Fibroblast of lung (primary cell): ENCODE measurements around the gene ALDOB. TPM values are rescaled to one million over a fixed set of nuclear protein-coding genes. Genes with fewer than 3 reads are reported as not detected.

Experiments used
- DNase-seq, 2 donors: peaks; one replicate each; pipeline versions ENCODE4 v3.0.0 to v3.0.0-alpha.2; 2010; ENCODE audit warnings: low read depth in 2 of 2
- H2AFZ ChIP-seq: 2 replicates; pipeline ENCODE4 v1.5.1; 2012; ENCODE audit warnings: low read length, control low read depth, inconsistent platforms
- H3K27ac ChIP-seq: 2 replicates; pipeline ENCODE4 v1.5.1; 2011; ENCODE audit warnings: low read length, control low read depth; ENCODE audit not compliant: insufficient read depth
- H3K27me3 ChIP-seq: 2 replicates; pipeline ENCODE4 v1.5.1; 2011; ENCODE audit warnings: mild to moderate bottlenecking, low read length; ENCODE audit not compliant: control insufficient read depth, insufficient read depth
- H3K36me3 ChIP-seq: 2 replicates; pipeline ENCODE4 v1.5.1; 2011; ENCODE audit warnings: low read length; ENCODE audit not compliant: control insufficient read depth, insufficient read depth
- H3K4me1 ChIP-seq: 2 replicates; pipeline ENCODE4 v1.5.1; 2011; ENCODE audit warnings: low read length; ENCODE audit not compliant: control insufficient read depth, insufficient read depth; ENCODE audit errors: extremely low read depth
- H3K4me2 ChIP-seq: 2 replicates; pipeline ENCODE4 v1.5.1; 2011; ENCODE audit warnings: low read length, control low read depth; ENCODE audit not compliant: insufficient read depth; ENCODE audit errors: extremely low read depth
- H3K4me3 ChIP-seq, 4 experiments: fragments of 200-600 bp in 1 of 4; sonication (generic) in 1 of 4; replicated peaks in 1 of 4; 2 replicates each; pipeline ENCODE4 v1.5.1; 2011 to 2016; ENCODE audit warnings: low read length in 4 of 4, low read depth in 3 of 4, mild to moderate bottlenecking in 3 of 4, control low read depth in 2 of 4, inconsistent platforms in 1 of 4, mixed read lengths in 1 of 4; ENCODE audit not compliant: insufficient read depth in 1 of 4; ENCODE audit errors: control extremely low read depth in 1 of 4
- H3K79me2 ChIP-seq: 2 replicates; pipeline ENCODE4 v1.5.1; 2012; ENCODE audit warnings: mild to moderate bottlenecking, low read length, inconsistent platforms; ENCODE audit not compliant: control insufficient read depth, insufficient read depth
- H3K9ac ChIP-seq: 2 replicates; pipeline ENCODE4 v1.5.1; 2011; ENCODE audit warnings: mild to moderate bottlenecking, low read length, control low read depth; ENCODE audit not compliant: insufficient read depth
- H3K9me3 ChIP-seq: 2 replicates; pipeline ENCODE4 v1.5.1; 2012; ENCODE audit warnings: low read depth, low read length; ENCODE audit not compliant: control insufficient read depth, insufficient read depth
- H4K20me1 ChIP-seq: 2 replicates; pipeline ENCODE4 v1.5.1; 2011; ENCODE audit warnings: low read length; ENCODE audit not compliant: control insufficient read depth, insufficient read depth; ENCODE audit errors: extremely low read depth
- EZH2 ChIP-seq: IDR thresholded peaks from 2 replicates; pipeline ENCODE4 v1.5.1; 2012; ENCODE audit warnings: low read length, control low read depth, mild to moderate bottlenecking; ENCODE audit errors: missing control alignments
- polyA plus RNA-seq, 2 donors: library from polyadenylated mRNA; depleted of rRNA in 1 of 2; stranded (reverse) in 1 of 2; unstranded in 1 of 2; fragments of >200 nt; gene quantifications; 2 replicates each; pipeline ENCODE4 v1.2.1, GENCODE V29; 2011 to 2012; ENCODE audit warnings: missing spikeins in 1 of 2
- total RNA-seq: library from RNA; depleted of rRNA; stranded (reverse); fragments of >200 nt; gene quantifications from 2 replicates; pipeline ENCODE4 v1.2.1, GENCODE V29; 2014
- TF ChIP-seq, protein P1 (sequence below), 2 donors: IDR thresholded peaks in 1 of 2; conservative IDR thresholded peaks in 1 of 2; 1 replicate in 1 of 2; 2 replicates in 1 of 2; pipeline ENCODE4 v1.5.1; 2011 to 2012; ENCODE audit warnings: low read length in 2 of 2, control low read depth in 1 of 2, inconsistent platforms in 1 of 2, low read depth in 1 of 2, mild to moderate bottlenecking in 1 of 2

ALDOB gene
- total and polyA plus RNA-seq, 2 donors (not counting 1 experiment from before 2014, with no cell fraction given), result not detected

DNA sequence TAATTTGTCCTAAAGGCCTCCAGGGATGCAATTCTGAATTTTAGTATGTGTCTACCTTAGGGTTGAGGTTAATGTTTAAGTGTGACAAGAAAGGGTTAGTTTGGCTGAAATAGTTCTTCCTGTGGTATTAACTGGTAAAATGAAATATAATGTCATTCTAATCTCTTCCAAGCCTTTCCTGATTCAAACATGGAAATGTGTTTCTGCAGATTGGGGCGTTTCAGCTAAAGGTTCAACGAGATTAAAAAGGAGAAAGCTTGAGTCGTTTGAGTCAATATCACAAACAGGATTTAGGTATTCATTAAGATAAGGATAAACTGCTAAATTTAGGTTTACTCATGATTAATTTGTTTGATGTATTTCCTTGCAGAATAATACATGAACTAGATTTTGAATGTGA is 34.4 kb upstream of the ALDOB start:
- Histone ChIP-seq H4K20me1 (no peaks in the 10 kb centered on the region), H3K4me1 (peaks cover 2% of the 10 kb centered on the region), H3K4me2 (no peak overlapping the region), H3K9ac (no peak overlapping the region), H3K27ac (no peak overlapping the region), H2AFZ (no peak overlapping the region), H3K9me3 (no peaks in the 10 kb centered on the region), H3K4me3 (no peak overlapping the region), H3K79me2 (no peaks in the 10 kb centered on the region), H3K27me3 (no peaks in the 10 kb centered on the region), H3K36me3 (no peaks in the 10 kb centered on the region)
- no peak for TF ChIP-seq EZH2
- TF ChIP-seq, protein P1, sequence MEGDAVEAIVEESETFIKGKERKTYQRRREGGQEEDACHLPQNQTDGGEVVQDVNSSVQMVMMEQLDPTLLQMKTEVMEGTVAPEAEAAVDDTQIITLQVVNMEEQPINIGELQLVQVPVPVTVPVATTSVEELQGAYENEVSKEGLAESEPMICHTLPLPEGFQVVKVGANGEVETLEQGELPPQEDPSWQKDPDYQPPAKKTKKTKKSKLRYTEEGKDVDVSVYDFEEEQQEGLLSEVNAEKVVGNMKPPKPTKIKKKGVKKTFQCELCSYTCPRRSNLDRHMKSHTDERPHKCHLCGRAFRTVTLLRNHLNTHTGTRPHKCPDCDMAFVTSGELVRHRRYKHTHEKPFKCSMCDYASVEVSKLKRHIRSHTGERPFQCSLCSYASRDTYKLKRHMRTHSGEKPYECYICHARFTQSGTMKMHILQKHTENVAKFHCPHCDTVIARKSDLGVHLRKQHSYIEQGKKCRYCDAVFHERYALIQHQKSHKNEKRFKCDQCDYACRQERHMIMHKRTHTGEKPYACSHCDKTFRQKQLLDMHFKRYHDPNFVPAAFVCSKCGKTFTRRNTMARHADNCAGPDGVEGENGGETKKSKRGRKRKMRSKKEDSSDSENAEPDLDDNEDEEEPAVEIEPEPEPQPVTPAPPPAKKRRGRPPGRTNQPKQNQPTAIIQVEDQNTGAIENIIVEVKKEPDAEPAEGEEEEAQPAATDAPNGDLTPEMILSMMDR (conservative IDR thresholded peaks at IDR 0.05 in 1 of 2, IDR thresholded peaks at IDR 0.05 in 1 of 2; ENCODE audit: low read depth in 1 of 2, low read length in 2 of 2), result no peak
- DNase-seq, result no peak

DNA sequence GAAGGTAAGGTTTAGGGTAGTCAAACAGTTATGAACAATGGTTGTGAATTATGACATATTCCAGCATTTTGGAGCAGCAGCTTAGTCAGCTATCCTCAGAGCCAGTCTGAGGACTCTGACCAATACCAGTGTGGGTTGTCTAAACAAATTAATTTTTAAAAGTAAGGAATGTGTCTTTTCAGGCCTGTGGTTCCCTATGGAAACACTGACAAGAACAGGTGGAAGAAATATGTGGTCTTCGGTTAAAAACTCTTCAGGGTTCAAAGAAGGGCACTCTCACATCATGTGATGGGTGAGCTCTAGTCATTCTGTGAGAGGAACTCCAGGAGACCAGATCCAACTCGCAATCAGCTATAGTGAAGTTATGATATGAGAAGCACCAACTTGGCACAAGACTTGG is 33.5 kb upstream of the ALDOB start:
- Histone ChIP-seq H3K79me2 (no peaks in the 10 kb centered on the region), H4K20me1 (no peaks in the 10 kb centered on the region), H2AFZ (no peak overlapping the region), H3K36me3 (no peaks in the 10 kb centered on the region), H3K9ac (no peak overlapping the region), H3K4me3 (no peak overlapping the region), H3K27me3 (no peaks in the 10 kb centered on the region), H3K4me2 (no peak overlapping the region), H3K4me1 (peaks cover 2% of the 10 kb centered on the region), H3K27ac (no peak overlapping the region), H3K9me3 (no peaks in the 10 kb centered on the region)
- DNase-seq, result peak in 1 of 2 donors; percentile 12
- TF ChIP-seq, protein P1 (conservative IDR thresholded peaks at IDR 0.05 in 1 of 2, IDR thresholded peaks at IDR 0.05 in 1 of 2; ENCODE audit: low read depth in 1 of 2, low read length in 2 of 2), result no peak

DNA sequence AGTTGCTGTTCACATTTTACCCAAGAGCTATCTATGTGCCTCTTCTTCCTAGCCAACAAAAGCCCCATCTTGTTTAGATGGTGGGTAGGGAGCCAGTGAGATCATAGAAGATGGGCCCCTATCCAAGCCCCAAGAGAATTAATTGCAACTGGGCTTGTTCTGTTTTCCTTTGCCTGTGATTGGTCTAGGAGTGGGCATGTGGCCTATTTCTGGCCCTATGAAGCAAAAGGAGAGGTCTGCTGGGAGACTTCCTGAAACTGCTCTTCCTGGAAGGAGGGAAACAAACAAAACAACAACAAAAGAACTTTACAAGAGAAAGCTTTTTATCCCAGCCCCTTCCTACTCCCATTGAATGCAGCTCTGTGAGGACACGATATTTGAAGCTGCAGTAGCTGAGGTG is 32.5 kb upstream of the ALDOB start:
- H3K9me3 ChIP-seq, result no peaks in the 10 kb centered on the region
- H3K4me1 ChIP-seq, result peaks cover 2% of the 10 kb centered on the region
- no peak overlapping the region for H3K4me2 ChIP-seq
- H3K27ac ChIP-seq, result no peak overlapping the region
- no peaks in the 10 kb centered on the region for H3K27me3 ChIP-seq
- H3K36me3 ChIP-seq, result no peaks in the 10 kb centered on the region
- H2AFZ ChIP-seq, result no peak overlapping the region
- TF ChIP-seq, protein P1 (conservative IDR thresholded peaks at IDR 0.05 in 1 of 2, IDR thresholded peaks at IDR 0.05 in 1 of 2; ENCODE audit: low read depth in 1 of 2, low read length in 2 of 2), result no peak
- TF ChIP-seq EZH2, result no peak
- no peak for DNase-seq
- no peak overlapping the region for H3K9ac ChIP-seq
- H3K79me2 ChIP-seq, result no peaks in the 10 kb centered on the region
- no peak overlapping the region for H3K4me3 ChIP-seq
- no peaks in the 10 kb centered on the region for H4K20me1 ChIP-seq
